ENCODE measurements around the gene CYB561D2.

- TF ChIP-seq POLR2A (IDR thresholded peaks at IDR 0.05): peak in 1 of 2 donors; percentile 29
- no peak for TF ChIP-seq CTCF (IDR thresholded peaks at IDR 0.05)
Observed at GRCh38 chr3:50322115-50322385, 28.6 kb upstream of the CYB561D2 start.
